Prostate gland (tissue), 2 donors: ENCODE measurements around the gene PRR15. TPM values are rescaled to one million over a fixed set of nuclear protein-coding genes. Genes with fewer than 3 reads are reported as not detected.

Experiments
- DNase-seq: peaks from one replicate; pipeline ENCODE4 v3.0.0-alpha.2; 2019; ENCODE audit warnings: low spot score
- H3K27ac ChIP-seq, 2 donors: fragments of 200-600 bp; sonication (generic); 2 replicates each; pipeline ENCODE4 v1.5.1; 2017 to 2019
- H3K27me3 ChIP-seq: fragments of 200-600 bp; sonication (generic); replicated peaks from 2 replicates; pipeline ENCODE4 v1.5.1; 2019; ENCODE audit not compliant: insufficient read depth
- H3K36me3 ChIP-seq, 2 donors: fragments of 200-600 bp; sonication (generic); 1 replicate in 1 of 2; 2 replicates in 1 of 2; pipeline versions ENCODE4 v1.5.1 to v1.8.1; 2017 to 2019
- H3K4me1 ChIP-seq: fragments of 200-600 bp; sonication (generic); replicated peaks from 2 replicates; pipeline ENCODE4 v1.5.1; 2019
- H3K4me3 ChIP-seq, 2 donors: fragments of 200-600 bp; sonication (generic); 2 replicates each; pipeline ENCODE4 v1.5.1; 2017 to 2019
- H3K9me3 ChIP-seq: fragments of 200-600 bp; sonication (generic); 2 replicates; pipeline ENCODE4 v1.5.1; 2017
- CTCF ChIP-seq, 4 experiments: fragments of 200-600 bp in 2 of 4; fragments of 450-650 bp in 2 of 4; sonication (generic) in 2 of 4; IDR thresholded peaks; 1 replicate in 3 of 4; 2 replicates in 1 of 4; pipeline ENCODE4 v1.5.1; 2016 to 2019; ENCODE audit warnings: antibody characterized with exemption in 4 of 4, mild to moderate bottlenecking in 2 of 4, moderate library complexity in 2 of 4
- POLR2A ChIP-seq: fragments of 450-650 bp; IDR thresholded peaks from one replicate; pipeline ENCODE4 v1.6.1; 2016; ENCODE audit warnings: antibody characterized with exemption, mild to moderate bottlenecking
- POLR2AphosphoS5 ChIP-seq: sonication (generic); formaldehyde crosslinking; IDR thresholded peaks from one replicate; pipeline ENCODE4 v1.6.1; 2017; ENCODE audit warnings: antibody characterized with exemption
- WGBS: methylation state at CpG from one replicate; pipeline ENCODE4 v1.1.5; 2018; 5-methylcytosine and 5-hydroxymethylcytosine counted together
- intact Hi-C: fragments of 100-400 bp; cut with DNase I; formaldehyde crosslinking; loops from one replicate; pipeline ENCODE4 v1.14.2; 2022
- total RNA-seq, 2 donors: library from RNA; depleted of rRNA; stranded (reverse); fragments of >200 nt; gene quantifications; one replicate each; pipeline ENCODE4 v1.1.0, GENCODE V29; 2016

The PRR15 gene
- total RNA-seq, 2 donors from 2014 or later, result 4.6 to 7.7 TPM

- TF ChIP-seq POLR2A (no peak), CTCF (IDR thresholded peaks at IDR 0.05) (no peak), POLR2AphosphoS5 (no peak)
- 87% methylated on average over 4 of the region's 4 CpGs for whole genome bisulfite sequencing
- no peaks in the 10 kb centered on the region for H3K27me3 ChIP-seq
- no peak overlapping the region for H3K4me3 ChIP-seq
- no peaks in the 10 kb centered on the region for H3K9me3 ChIP-seq
- no peak overlapping the region for H3K27ac ChIP-seq
- H3K4me1 ChIP-seq, result no peaks in the 10 kb centered on the region
- intact Hi-C loops, result no loop called here
- no peaks in the 10 kb centered on the region for H3K36me3 ChIP-seq
- no peak for DNase-seq
Measured at GRCh38 chr7:29548823-29549222, 14.8 kb upstream of the PRR15 start.

- no peak overlapping the region for H3K4me3 ChIP-seq
Measured at GRCh38 chr7:29552392-29552791, 11.2 kb upstream of the PRR15 start.

GRCh38 chr7:29555061-29555460 is 8.6 kb upstream of the PRR15 start:
- Histone ChIP-seq H3K27me3 (no peaks in the 10 kb centered on the region), H3K4me3 (no peak overlapping the region), H3K27ac (no peak overlapping the region), H3K9me3 (no peaks in the 10 kb centered on the region), H3K36me3 (no peaks in the 10 kb centered on the region), H3K4me1 (no peaks in the 10 kb centered on the region)
- 95% methylated on average over 3 of the region's 3 CpGs for WGBS
- intact Hi-C loops, result no loop called here
- TF ChIP-seq CTCF (IDR thresholded peaks at IDR 0.05) (no peak), POLR2A (no peak), POLR2AphosphoS5 (no peak)
- no peak for DNase-seq

More at GRCh38 chr7:29552392-29552791, 11.2 kb upstream of the PRR15 start:
- no peak for TF ChIP-seq POLR2A
- no peak for TF ChIP-seq CTCF (IDR thresholded peaks at IDR 0.05)
- 56% methylated on average over 4 of the region's 4 CpGs for WGBS
- no peaks in the 10 kb centered on the region for H3K36me3 ChIP-seq
- H3K4me1 ChIP-seq, result no peaks in the 10 kb centered on the region
- DNase-seq, result no peak
- no peaks in the 10 kb centered on the region for H3K9me3 ChIP-seq
- H3K27ac ChIP-seq, result no peak overlapping the region
- intact Hi-C loops, result no loop called here
- H3K27me3 ChIP-seq, result no peaks in the 10 kb centered on the region

GRCh38 chr7:29556405-29557195 is 7.0 kb upstream of the PRR15 start:
- H3K4me3 ChIP-seq, result no peak overlapping the region
- 86% methylated on average over 9 of the region's 9 CpGs for WGBS
- no peaks in the 10 kb centered on the region for H3K36me3 ChIP-seq
- no peak overlapping the region for H3K27ac ChIP-seq
- H3K27me3 ChIP-seq, result no peaks in the 10 kb centered on the region
- intact Hi-C loops, result no loop called here
- no peak for TF ChIP-seq POLR2A
- TF ChIP-seq POLR2AphosphoS5, result no peak
- no peak for TF ChIP-seq CTCF (IDR thresholded peaks at IDR 0.05)
- no peaks in the 10 kb centered on the region for H3K9me3 ChIP-seq
- H3K4me1 ChIP-seq, result no peaks in the 10 kb centered on the region
- DNase-seq, result no peak

GRCh38 chr7:29557954-29558353 is 5.7 kb upstream of the PRR15 start:
- no peak for DNase-seq
- H3K9me3 ChIP-seq, result no peaks in the 10 kb centered on the region
- no peak overlapping the region for H3K4me3 ChIP-seq
- H3K36me3 ChIP-seq, result no peaks in the 10 kb centered on the region
- 71% methylated on average over 3 of the region's 3 CpGs for WGBS
- intact Hi-C loops, result no loop called here
- H3K27me3 ChIP-seq, result no peaks in the 10 kb centered on the region
- TF ChIP-seq POLR2A (no peak), POLR2AphosphoS5 (no peak), CTCF (IDR thresholded peaks at IDR 0.05) (no peak)
- H3K27ac ChIP-seq, result no peak overlapping the region
- H3K4me1 ChIP-seq, result no peaks in the 10 kb centered on the region
